DOHH2 (cell line): ENCODE measurements around the gene LITAF.

ENCODE experiments used
- H3F3A ChIP-seq: fragments of 200-600 bp; sonication (generic), shearing (Covaris generic); 2 replicates; pipeline ENCODE4 v1.6.0; 2016; ENCODE audit warnings: antibody characterized with exemption, mild to moderate bottlenecking; ENCODE audit not compliant: control insufficient read depth, insufficient read depth
- H3K27ac ChIP-seq: fragments of 200-600 bp; sonication (generic); 2 replicates; pipeline ENCODE4 v1.5.1; 2014; ENCODE audit warnings: low read depth, mild to moderate bottlenecking, low read length, moderate library complexity
- H3K27me3 ChIP-seq: fragments of 200-600 bp; sonication (generic); 2 replicates; pipeline ENCODE4 v1.6.1; 2014; ENCODE audit warnings: mild to moderate bottlenecking, low read length, mixed read lengths; ENCODE audit not compliant: control insufficient read depth
- H3K36me3 ChIP-seq: fragments of 200-600 bp; sonication (generic); 2 replicates; pipeline ENCODE4 v1.6.1; 2014; ENCODE audit warnings: mild to moderate bottlenecking, low read length, moderate library complexity, mixed read lengths; ENCODE audit not compliant: control insufficient read depth
- H3K4me1 ChIP-seq: fragments of 200-600 bp; sonication (generic); 2 replicates; pipeline ENCODE4 v1.6.1; 2014; ENCODE audit warnings: mild to moderate bottlenecking, low read length, mixed read lengths; ENCODE audit not compliant: control insufficient read depth
- H3K4me2 ChIP-seq: fragments of 200-600 bp; sonication (generic); 2 replicates; pipeline ENCODE4 v1.6.0; 2014; ENCODE audit warnings: mild to moderate bottlenecking, low read length, moderate library complexity
- H3K4me3 ChIP-seq: fragments of 200-600 bp; sonication (generic); 2 replicates; pipeline ENCODE4 v1.5.1; 2014; ENCODE audit warnings: mild to moderate bottlenecking, low read length, mixed read lengths
- H3K79me2 ChIP-seq: fragments of 200-600 bp; sonication (generic); 2 replicates; pipeline ENCODE4 v1.6.1; 2014; ENCODE audit warnings: mild to moderate bottlenecking, low read length, mixed read lengths; ENCODE audit not compliant: control insufficient read depth
- H3K9me2 ChIP-seq: fragments of 200-600 bp; sonication (generic); replicated peaks from 2 replicates; pipeline ENCODE4 v1.6.1; 2014; ENCODE audit warnings: mild to moderate bottlenecking, low read length, mixed read lengths; ENCODE audit not compliant: control insufficient read depth
- H3K9me3 ChIP-seq: fragments of 200-600 bp; sonication (generic); 2 replicates; pipeline ENCODE4 v1.6.1; 2014; ENCODE audit warnings: antibody characterized with exemption, low read length, mixed read lengths; ENCODE audit not compliant: control insufficient read depth, insufficient read depth
- H4K20me1 ChIP-seq: fragments of 200-600 bp; sonication (generic); 2 replicates; pipeline ENCODE4 v1.6.0; 2014; ENCODE audit warnings: low read depth, mild to moderate bottlenecking, antibody characterized with exemption, low read length, moderate library complexity; ENCODE audit not compliant: control insufficient read depth, insufficient read depth
- CTCF ChIP-seq: fragments of 200-600 bp; sonication (generic); IDR thresholded peaks from one replicate; pipeline ENCODE4 v1.5.1; 2014; ENCODE audit warnings: antibody characterized with exemption, mild to moderate bottlenecking, low read depth, low read length; ENCODE audit not compliant: poor library complexity, severe bottlenecking
- EZH2phosphoT487 ChIP-seq: fragments of 200-600 bp; sonication (generic); IDR thresholded peaks from 2 replicates; pipeline ENCODE4 v1.6.1; 2017; ENCODE audit warnings: borderline replicate concordance, mild to moderate bottlenecking, antibody characterized with exemption, low read length, moderate library complexity, mixed read lengths

Gene LITAF

DNA sequence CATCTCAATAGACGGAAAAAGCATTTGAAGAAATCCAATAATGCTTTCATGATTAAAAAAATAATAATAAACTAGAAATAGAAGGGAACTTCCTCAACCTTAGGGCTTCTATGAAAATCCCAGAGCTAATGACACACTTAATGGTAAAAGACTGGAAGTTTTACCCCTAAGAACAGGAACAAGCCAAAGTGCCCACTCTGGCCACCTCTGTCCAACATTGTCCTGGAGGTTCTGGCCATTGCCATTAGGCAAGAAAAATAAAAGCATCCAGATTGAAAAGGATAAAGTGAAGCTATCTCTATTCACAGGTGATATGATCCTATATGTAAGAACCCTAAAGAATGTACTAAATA, 2.5 kb upstream of the LITAF start:
- peaks cover 5% of the 10 kb centered on the region; the same call in 1 of the 2 replicates for H3K36me3 ChIP-seq
- peaks cover 24% of the 10 kb centered on the region for H3K79me2 ChIP-seq
- TF ChIP-seq EZH2phosphoT487 (no peak), CTCF (no peak)
- H3K4me2 ChIP-seq, result no peak overlapping the region
- H4K20me1 ChIP-seq, result peaks cover 5% of the 10 kb centered on the region; the same call in 1 of the 2 replicates
- H3K4me3 ChIP-seq, result no peak overlapping the region
- peaks cover 23% of the 10 kb centered on the region for H3F3A ChIP-seq
- H3K27me3 ChIP-seq, result no peaks in the 10 kb centered on the region
- no peaks in the 10 kb centered on the region for H3K9me3 ChIP-seq
- H3K9me2 ChIP-seq, result no peaks in the 10 kb centered on the region
- no peak overlapping the region for H3K27ac ChIP-seq
- H3K4me1 ChIP-seq, result peaks cover 43% of the 10 kb centered on the region

- H4K20me1 ChIP-seq, result peaks cover 9% of the 10 kb centered on the region; the same call in 1 of the 2 replicates
- no peaks in the 10 kb centered on the region for H3K9me2 ChIP-seq
- H3K36me3 ChIP-seq, result peaks cover 8% of the 10 kb centered on the region
- no peak overlapping the region for H3K4me2 ChIP-seq
- H3K4me3 ChIP-seq, result no peak overlapping the region
- H3K4me1 ChIP-seq, result peaks cover 46% of the 10 kb centered on the region
- H3K9me3 ChIP-seq, result no peaks in the 10 kb centered on the region
- no peak overlapping the region for H3K27ac ChIP-seq
- no peak for TF ChIP-seq EZH2phosphoT487
- TF ChIP-seq CTCF, result no peak
- 0 out of 2 replicates have a peak, but pooled peaks cover 2% of the 10 kb centered on the region for H3K27me3 ChIP-seq
- H3K79me2 ChIP-seq, result peaks cover 30% of the 10 kb centered on the region
- peaks cover 29% of the 10 kb centered on the region for H3F3A ChIP-seq
Observed at GRCh38 chr16:11588321-11589197, 1.8 kb upstream of the LITAF start.

DNA sequence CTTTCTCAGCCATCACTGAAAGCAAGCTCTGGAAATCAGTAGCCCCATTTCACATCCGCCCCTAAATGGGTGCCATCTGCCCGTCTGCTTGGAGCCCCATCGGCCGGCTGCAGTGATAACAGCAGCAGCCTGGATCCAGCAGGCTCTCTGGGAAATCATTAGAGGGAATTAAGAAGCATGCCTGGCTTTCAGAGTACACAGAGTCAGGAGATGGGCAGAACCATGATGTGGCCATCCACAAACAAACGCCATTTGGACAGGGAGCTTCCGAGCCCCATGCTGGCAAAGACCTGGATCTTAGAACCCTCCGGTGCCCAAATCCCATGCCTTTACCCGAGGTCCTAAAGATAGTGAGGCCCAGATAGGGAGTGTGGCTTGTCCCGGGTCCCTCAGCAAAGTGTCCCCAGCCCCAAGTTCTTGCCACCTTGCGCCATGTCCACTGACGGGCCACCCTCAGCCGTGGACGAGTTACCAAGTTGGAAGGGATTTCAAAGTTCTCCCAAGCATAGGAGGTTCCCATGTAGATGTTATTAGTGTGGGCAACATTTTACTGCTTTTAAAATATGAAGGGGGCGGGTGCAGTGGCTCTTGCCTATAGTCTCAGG, 1.0 kb upstream of the LITAF start:
- Histone ChIP-seq H3K27ac (peak overlapping the region; percentile 65), H3K4me1 (peaks cover 53% of the 10 kb centered on the region), H3K36me3 (peaks cover 11% of the 10 kb centered on the region), H3F3A (peaks cover 29% of the 10 kb centered on the region), H3K79me2 (peaks cover 39% of the 10 kb centered on the region), H3K27me3 (0 out of 2 replicates have a peak, but pooled peaks cover 2% of the 10 kb centered on the region), H3K9me2 (no peaks in the 10 kb centered on the region), H3K4me3 (peak overlapping the region; percentile 78), H4K20me1 (peaks cover 16% of the 10 kb centered on the region), H3K9me3 (no peaks in the 10 kb centered on the region), H3K4me2 (peak overlapping the region; percentile 93)
- TF ChIP-seq EZH2phosphoT487 (no peak), CTCF (no peak)
